ENCODE results near the gene TRIM27. TPM values are rescaled to one million over a fixed set of nuclear protein-coding genes. Genes with fewer than 3 reads are reported as not detected.

The TRIM27 gene
- total and polyA plus RNA-seq, 10 of the 15 experiments (the other 5 are each of a cell fraction or from before 2014, with no cell fraction given): 18.5 to 74.7 (median 58.0) TPM

DNA sequence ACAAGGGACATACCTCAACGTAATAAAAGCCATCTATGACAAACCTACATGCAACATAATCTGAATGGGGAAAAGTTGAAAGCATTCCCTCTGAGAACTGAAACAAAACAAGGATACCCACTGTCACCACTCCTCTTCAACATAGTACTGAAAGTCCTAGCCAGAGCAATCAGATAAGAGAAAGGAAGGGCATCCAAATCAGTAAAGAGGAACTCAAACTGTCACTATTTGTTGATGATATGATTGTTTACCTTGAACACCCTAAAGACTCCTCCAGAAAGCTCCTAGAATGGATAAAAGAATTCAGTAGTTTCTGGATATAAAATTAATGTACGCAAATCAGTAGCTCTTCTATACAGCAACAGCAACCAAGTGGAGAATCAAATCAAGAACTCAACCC lies 41.9 kb upstream of the TRIM27 start:
- 50% methylated on average over 2 of the region's 2 CpGs for WGBS (ENCODE audit: insufficient coverage, insufficient replicate concordance, low lambda C conversion rate, missing lambda C conversion rate)
- no peak for TF ChIP-seq NFYA (IDR thresholded peaks at IDR 0.05; ENCODE audit: borderline replicate concordance, low read depth, low read length)
- no peak for TF ChIP-seq SMAD5 (IDR thresholded peaks at IDR 0.05; ENCODE audit: low read depth)
- TF ChIP-seq RAD21 (IDR thresholded peaks at IDR 0.05; ENCODE audit: insufficient read depth, low read depth, low read length): no peak
- TF ChIP-seq SMAD1 (IDR thresholded peaks at IDR 0.05; ENCODE audit: low read depth, partially characterized antibody): no peak
- TF ChIP-seq TARDBP (IDR thresholded peaks at IDR 0.05; ENCODE audit: borderline replicate concordance): no peak
- no peak for TF ChIP-seq POLR2A (IDR thresholded peaks at IDR 0.05; ENCODE audit: low read depth, low read length)
- TF ChIP-seq, protein P1, sequence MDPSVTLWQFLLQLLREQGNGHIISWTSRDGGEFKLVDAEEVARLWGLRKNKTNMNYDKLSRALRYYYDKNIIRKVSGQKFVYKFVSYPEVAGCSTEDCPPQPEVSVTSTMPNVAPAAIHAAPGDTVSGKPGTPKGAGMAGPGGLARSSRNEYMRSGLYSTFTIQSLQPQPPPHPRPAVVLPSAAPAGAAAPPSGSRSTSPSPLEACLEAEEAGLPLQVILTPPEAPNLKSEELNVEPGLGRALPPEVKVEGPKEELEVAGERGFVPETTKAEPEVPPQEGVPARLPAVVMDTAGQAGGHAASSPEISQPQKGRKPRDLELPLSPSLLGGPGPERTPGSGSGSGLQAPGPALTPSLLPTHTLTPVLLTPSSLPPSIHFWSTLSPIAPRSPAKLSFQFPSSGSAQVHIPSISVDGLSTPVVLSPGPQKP (IDR thresholded peaks at IDR 0.05; ENCODE audit: low read depth, low read length): no peak
- no peak for TF ChIP-seq CBX3 (IDR thresholded peaks at IDR 0.05; ENCODE audit: borderline replicate concordance, low read depth)
- TF ChIP-seq, protein P2, sequence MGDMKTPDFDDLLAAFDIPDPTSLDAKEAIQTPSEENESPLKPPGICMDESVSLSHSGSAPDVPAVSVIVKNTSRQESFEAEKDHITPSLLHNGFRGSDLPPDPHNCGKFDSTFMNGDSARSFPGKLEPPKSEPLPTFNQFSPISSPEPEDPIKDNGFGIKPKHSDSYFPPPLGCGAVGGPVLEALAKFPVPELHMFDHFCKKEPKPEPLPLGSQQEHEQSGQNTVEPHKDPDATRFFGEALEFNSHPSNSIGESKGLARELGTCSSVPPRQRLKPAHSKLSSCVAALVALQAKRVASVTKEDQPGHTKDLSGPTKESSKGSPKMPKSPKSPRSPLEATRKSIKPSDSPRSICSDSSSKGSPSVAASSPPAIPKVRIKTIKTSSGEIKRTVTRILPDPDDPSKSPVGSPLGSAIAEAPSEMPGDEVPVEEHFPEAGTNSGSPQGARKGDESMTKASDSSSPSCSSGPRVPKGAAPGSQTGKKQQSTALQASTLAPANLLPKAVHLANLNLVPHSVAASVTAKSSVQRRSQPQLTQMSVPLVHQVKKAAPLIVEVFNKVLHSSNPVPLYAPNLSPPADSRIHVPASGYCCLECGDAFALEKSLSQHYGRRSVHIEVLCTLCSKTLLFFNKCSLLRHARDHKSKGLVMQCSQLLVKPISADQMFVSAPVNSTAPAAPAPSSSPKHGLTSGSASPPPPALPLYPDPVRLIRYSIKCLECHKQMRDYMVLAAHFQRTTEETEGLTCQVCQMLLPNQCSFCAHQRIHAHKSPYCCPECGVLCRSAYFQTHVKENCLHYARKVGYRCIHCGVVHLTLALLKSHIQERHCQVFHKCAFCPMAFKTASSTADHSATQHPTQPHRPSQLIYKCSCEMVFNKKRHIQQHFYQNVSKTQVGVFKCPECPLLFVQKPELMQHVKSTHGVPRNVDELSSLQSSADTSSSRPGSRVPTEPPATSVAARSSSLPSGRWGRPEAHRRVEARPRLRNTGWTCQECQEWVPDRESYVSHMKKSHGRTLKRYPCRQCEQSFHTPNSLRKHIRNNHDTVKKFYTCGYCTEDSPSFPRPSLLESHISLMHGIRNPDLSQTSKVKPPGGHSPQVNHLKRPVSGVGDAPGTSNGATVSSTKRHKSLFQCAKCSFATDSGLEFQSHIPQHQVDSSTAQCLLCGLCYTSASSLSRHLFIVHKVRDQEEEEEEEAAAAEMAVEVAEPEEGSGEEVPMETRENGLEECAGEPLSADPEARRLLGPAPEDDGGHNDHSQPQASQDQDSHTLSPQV (IDR thresholded peaks at IDR 0.05): no peak
- TF ChIP-seq, protein P3, sequence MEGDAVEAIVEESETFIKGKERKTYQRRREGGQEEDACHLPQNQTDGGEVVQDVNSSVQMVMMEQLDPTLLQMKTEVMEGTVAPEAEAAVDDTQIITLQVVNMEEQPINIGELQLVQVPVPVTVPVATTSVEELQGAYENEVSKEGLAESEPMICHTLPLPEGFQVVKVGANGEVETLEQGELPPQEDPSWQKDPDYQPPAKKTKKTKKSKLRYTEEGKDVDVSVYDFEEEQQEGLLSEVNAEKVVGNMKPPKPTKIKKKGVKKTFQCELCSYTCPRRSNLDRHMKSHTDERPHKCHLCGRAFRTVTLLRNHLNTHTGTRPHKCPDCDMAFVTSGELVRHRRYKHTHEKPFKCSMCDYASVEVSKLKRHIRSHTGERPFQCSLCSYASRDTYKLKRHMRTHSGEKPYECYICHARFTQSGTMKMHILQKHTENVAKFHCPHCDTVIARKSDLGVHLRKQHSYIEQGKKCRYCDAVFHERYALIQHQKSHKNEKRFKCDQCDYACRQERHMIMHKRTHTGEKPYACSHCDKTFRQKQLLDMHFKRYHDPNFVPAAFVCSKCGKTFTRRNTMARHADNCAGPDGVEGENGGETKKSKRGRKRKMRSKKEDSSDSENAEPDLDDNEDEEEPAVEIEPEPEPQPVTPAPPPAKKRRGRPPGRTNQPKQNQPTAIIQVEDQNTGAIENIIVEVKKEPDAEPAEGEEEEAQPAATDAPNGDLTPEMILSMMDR (IDR thresholded peaks at IDR 0.05 in 2 of 3, conservative IDR thresholded peaks at IDR 0.05 in 1 of 3; ENCODE audit: control insufficient read depth in 2 of 3, extremely low read depth in 1 of 3, insufficient read depth in 1 of 3, low read depth in 3 of 3, low read length in 3 of 3): no peak
- TF ChIP-seq TAF1 (IDR thresholded peaks at IDR 0.05; ENCODE audit: borderline replicate concordance, low read depth, low read length): no peak
- TF ChIP-seq, protein P4, sequence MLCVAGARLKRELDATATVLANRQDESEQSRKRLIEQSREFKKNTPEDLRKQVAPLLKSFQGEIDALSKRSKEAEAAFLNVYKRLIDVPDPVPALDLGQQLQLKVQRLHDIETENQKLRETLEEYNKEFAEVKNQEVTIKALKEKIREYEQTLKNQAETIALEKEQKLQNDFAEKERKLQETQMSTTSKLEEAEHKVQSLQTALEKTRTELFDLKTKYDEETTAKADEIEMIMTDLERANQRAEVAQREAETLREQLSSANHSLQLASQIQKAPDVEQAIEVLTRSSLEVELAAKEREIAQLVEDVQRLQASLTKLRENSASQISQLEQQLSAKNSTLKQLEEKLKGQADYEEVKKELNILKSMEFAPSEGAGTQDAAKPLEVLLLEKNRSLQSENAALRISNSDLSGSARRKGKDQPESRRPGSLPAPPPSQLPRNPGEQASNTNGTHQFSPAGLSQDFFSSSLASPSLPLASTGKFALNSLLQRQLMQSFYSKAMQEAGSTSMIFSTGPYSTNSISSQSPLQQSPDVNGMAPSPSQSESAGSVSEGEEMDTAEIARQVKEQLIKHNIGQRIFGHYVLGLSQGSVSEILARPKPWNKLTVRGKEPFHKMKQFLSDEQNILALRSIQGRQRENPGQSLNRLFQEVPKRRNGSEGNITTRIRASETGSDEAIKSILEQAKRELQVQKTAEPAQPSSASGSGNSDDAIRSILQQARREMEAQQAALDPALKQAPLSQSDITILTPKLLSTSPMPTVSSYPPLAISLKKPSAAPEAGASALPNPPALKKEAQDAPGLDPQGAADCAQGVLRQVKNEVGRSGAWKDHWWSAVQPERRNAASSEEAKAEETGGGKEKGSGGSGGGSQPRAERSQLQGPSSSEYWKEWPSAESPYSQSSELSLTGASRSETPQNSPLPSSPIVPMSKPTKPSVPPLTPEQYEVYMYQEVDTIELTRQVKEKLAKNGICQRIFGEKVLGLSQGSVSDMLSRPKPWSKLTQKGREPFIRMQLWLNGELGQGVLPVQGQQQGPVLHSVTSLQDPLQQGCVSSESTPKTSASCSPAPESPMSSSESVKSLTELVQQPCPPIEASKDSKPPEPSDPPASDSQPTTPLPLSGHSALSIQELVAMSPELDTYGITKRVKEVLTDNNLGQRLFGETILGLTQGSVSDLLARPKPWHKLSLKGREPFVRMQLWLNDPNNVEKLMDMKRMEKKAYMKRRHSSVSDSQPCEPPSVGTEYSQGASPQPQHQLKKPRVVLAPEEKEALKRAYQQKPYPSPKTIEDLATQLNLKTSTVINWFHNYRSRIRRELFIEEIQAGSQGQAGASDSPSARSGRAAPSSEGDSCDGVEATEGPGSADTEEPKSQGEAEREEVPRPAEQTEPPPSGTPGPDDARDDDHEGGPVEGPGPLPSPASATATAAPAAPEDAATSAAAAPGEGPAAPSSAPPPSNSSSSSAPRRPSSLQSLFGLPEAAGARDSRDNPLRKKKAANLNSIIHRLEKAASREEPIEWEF (IDR thresholded peaks at IDR 0.05; ENCODE audit: insufficient replicate concordance, low read depth, low read length): no peak

More for the DNA sequence above, 41.9 kb upstream of the TRIM27 start:
- SMC1A ChIA-PET (ENCODE audit: uncharacterized antibody, unreplicated experiment): no interaction called here
- no peak overlapping the region for H3K9ac ChIP-seq (ENCODE audit: control insufficient read depth, insufficient read depth, low read length)
- BruUV-seq (replicated peaks): no TSS peak
- no peaks in the 10 kb centered on the region for H3K4me1 ChIP-seq (ENCODE audit: control insufficient read depth, insufficient read depth, low read length)
- H3K4me2 ChIP-seq (ENCODE audit: control insufficient read depth, insufficient read depth): no peak overlapping the region
- H2AFZ ChIP-seq (ENCODE audit: control insufficient read depth, low read depth, low read length): no peak overlapping the region
- ATAC-seq: no peak
- no peaks in the 10 kb centered on the region; the same call in 2 of the 3 replicates for H3K9me3 ChIP-seq (replicated peaks; ENCODE audit: control insufficient read depth, insufficient read depth, low read length)
- intact Hi-C loops (cut with micrococcal nuclease; ENCODE audit: unreplicated experiment): no loop called here
- H3K4me3 ChIP-seq: no peak overlapping the region
- RAD21 ChIA-PET (ENCODE audit: unreplicated experiment): no interaction called here
- H4K20me1 ChIP-seq (ENCODE audit: control insufficient read depth, insufficient read depth): no peaks in the 10 kb centered on the region
- H3K79me2 ChIP-seq (ENCODE audit: control insufficient read depth, insufficient read depth, low read length): no peaks in the 10 kb centered on the region
- FAIRE-seq: no peak
- H3K36me3 ChIP-seq (ENCODE audit: control insufficient read depth in 2 of 2, insufficient read depth in 2 of 2, low read length in 1 of 2): no peaks in the 10 kb centered on the region
- POLR2A ChIA-PET: no interaction called here
- no peaks in the 10 kb centered on the region for H3K27me3 ChIP-seq (replicated peaks in 1 of 2; ENCODE audit: control insufficient read depth in 2 of 2, insufficient read depth in 2 of 2, low read length in 1 of 2)
- in situ Hi-C loops (cut with MboI): no loop called here
- CTCF ChIA-PET: no interaction called here
- DNase-seq (ENCODE audit: low read depth, low spot score): no peak
- no peak overlapping the region for H3K27ac ChIP-seq (ENCODE audit: control insufficient read depth, insufficient read depth)
